Measurements from ENCODE around the gene MYO9A.

Gene MYO9A

DNA sequence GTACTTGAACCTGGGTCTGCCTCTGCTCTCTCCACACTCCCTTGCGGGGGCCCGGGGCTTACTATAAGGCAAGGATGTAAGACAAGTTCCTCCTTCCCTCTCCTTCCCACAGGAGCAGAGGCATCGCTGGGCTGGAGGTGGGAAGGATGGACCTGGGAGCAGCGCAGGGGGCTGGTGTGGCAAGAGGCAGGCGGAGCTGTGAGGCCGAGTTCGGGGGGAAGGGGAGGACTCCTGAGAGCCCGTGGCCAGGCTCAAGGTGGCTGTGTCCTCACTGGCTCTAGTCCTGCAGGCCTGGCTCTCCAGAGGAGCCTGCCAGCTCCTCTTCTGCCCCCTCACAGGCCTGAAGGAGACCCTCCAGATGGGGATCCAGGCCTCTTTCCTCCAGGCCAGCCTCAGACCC lies 308.6 kb downstream of the MYO9A start:
- DNase-seq (ENCODE audit: low spot score) = no peak

DNA sequence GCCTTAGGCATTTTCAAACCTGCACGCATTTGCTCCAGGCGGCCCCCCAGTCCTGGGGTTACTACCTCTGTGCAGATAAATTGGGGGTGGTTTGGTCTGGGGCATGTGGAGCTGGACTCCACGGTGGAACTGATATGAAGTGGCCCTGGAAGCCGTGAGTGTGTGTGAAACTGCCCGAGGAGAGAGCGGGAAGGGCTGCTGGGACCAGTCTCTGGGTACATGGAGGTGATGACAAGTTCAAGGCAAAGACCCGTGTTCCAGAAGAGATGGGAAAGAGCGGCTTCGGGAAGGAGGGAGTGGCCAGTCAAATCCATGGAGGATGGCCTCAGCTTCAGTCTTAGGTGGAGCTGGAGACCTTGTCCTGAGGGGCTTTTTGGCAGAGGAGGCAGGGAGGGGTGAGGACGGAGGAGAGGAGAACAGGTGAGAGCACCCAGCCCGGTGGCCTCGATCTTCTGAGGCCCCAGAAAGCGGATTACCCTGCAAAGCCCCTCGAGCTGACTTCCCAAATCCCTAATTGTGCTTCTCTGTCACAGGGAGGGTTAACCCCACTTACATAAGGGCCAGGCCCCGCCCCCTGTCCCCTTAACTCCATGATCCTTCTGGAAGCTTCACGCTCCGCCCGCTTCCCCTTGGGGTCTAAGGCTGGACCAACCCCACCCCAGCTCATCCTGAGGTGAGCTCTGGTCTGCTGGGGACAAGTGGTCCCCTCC lies 309.5 kb downstream of the MYO9A start:
- no peak for DNase-seq (ENCODE audit: low spot score)

DNA sequence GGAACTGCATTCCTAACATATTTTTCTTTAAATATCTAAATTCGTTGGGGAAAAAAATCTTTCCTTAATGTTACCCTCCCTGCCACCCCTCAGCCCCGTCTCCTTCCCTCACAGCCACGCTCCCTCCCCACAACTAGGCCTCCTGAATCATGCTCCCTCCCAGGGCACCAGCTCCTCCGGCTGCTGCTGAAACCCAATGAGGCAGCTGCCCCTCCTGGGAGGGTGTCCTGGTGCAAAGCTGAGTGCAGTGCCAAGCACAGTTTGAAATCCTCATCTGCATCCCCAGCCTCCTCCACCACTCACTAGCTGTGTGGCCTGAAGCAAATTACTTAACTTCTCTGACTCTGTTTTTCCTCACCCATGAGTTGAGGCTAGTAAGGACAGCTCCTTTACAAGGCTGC lies 310.3 kb downstream of the MYO9A start:
- DNase-seq (ENCODE audit: low spot score) = no peak

DNA sequence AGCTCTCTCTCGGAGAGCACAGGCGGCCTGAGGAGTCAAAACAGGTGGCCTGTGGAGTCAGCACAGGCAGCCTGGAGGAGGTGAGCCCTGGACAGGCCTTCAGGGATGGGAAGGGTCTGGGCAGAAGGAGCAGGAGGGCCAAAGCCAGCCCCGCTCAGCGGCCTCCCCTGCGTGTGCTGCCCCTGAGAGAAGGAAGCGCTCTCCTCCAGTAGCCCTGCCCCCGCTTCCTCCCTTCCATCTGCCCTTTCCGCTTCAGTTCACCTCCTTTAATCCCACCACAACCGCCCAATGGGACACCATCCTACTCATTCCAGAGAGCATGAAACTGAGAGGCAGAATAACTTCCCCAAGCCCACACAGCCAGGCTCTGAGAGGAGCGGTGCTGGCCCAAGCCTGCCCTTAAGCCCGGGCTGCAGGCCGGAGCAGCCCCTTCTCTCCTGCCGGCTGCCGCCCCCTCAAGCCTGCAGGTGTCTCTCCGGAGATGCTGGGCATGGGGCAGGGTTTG lies 310.8 kb downstream of the MYO9A start:
- DNase-seq (ENCODE audit: low spot score) = no peak

DNA sequence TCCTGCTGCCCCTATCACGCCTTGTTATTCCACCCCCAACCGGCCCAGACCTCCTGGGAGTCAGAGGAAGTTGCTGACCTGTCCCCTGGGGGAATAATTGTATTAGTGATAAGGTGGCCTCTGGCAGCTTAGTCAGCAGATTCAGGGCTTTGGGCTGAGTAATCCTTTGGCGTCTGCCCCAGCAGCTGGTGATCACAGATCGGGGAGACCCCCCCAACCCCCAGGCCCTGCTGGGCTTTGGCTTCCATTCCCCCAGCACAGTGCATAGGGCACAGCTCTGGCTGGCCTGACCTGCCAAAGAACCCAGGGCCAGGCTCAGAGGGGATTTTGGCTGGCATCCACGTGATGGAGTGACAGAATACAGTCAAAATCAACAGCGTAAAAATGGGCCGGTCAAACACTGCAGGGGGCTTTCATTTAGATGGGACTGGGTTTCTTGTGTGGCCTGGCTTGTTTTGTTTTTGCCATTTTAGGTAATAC lies 311.5 kb downstream of the MYO9A start:
- DNase-seq (ENCODE audit: low spot score) = no peak

DNA sequence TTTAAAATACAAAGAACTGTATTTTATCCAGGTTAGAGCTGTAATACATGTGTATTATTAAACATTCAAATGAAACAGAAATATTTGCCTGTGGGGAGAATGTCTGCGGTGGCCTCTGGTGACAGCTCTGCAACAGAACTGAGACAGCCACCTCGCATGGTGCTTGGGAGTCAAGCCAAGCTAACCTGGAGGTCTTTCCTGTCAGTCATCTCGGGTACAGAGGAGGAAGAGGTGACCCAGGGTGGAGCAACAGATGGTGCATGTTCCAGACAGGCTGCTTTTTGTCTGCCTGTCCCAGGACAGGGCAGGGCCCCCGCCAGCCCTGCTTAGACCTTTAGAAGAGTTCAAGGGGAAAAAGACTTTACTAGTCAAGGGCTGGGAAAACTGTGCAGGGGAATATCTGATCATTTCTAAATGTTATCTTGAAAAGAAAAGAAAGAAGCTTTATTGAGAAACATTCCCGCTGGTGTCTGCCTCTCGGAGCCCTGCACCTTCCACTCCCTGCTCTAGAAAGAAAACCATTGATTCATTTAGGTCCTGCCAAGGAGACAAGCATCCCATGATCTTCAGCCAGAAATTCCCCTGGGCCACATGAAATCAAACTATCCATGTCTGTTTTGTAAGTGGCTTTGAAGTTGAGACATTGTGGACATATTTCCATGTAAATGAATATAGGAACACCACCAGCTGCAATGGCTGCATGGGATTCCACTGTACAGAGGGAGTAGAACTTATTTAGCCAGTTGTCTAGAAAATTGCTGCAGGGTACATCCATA lies 313.1 kb downstream of the MYO9A start:
- DNase-seq (ENCODE audit: low spot score) = no peak

DNA sequence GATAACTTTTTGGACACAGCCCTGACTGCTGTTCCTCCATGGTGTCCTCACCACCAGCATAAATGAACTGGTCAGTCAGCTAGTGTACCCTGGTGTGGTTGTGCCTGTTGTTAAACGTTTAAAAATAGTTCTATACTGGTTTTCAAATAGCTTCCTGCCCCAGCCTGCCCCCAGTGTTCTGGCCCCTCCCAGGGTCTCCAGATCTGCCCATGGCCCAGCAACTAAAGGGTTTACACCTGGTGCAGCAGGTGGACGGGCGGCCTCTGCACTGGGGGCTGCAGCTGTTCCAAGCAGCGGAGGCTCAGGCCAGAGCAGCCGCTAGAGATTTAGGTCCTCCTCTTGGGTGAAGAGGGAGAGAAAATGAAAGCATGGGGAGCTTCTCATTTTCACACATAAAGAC lies 313.7 kb downstream of the MYO9A start:
- no peak for DNase-seq (ENCODE audit: low spot score)

DNA sequence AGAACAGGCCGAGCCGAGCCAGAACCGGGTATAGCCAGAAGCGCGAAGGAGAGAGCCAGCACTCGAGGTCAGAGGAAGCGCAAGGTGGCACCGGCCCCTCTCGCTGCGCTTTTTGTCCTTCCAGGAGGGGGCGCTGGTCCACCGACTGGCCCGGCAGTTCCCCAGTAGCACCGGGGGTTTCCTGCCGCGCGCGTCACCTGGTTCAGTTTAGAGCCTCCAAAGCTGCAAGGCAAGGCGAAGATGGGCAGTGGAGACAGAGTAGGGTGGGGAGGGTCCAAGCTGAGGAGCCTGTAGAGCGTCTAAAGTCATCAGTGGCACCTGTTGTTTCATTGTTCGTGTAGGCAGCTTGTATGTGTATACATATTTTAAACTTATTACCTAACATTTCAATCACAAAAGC lies 315.2 kb downstream of the MYO9A start:
- DNase-seq (ENCODE audit: low spot score) = no peak

DNA sequence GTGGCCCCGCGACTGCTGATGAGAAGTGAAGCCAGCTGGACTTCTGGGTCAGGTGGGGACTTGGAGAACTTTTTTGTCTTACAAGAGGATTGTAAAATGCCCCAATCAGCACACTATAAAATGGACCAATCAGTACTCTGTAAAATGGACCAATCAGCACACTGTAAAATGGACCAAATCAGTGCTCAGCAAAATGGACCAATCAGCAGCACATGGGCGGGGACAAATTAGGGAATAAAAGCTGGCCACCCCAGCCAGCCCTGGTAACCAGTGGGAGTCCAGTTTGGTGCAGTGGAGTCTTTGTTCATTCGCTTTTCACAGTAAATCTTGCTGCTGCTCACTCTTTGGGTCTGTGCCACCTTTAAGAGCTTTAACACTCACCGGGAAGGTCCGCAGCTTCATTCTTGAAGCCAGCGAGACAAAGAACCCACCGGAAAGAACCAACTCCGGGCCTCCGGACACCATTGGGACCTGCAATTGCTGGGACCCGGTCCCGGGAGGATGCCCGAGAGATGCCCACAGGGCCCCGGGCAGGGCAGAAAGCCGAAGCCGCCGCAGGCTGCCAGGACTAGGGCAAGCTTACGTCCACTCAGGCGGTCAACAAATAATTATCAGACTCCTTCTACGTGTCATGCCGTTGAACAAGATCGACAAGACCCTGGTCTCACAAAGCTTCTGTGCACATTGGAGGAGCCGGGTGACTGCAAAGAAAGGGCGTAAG lies 315.9 kb downstream of the MYO9A start:
- no peak for DNase-seq (ENCODE audit: low spot score)

DNA sequence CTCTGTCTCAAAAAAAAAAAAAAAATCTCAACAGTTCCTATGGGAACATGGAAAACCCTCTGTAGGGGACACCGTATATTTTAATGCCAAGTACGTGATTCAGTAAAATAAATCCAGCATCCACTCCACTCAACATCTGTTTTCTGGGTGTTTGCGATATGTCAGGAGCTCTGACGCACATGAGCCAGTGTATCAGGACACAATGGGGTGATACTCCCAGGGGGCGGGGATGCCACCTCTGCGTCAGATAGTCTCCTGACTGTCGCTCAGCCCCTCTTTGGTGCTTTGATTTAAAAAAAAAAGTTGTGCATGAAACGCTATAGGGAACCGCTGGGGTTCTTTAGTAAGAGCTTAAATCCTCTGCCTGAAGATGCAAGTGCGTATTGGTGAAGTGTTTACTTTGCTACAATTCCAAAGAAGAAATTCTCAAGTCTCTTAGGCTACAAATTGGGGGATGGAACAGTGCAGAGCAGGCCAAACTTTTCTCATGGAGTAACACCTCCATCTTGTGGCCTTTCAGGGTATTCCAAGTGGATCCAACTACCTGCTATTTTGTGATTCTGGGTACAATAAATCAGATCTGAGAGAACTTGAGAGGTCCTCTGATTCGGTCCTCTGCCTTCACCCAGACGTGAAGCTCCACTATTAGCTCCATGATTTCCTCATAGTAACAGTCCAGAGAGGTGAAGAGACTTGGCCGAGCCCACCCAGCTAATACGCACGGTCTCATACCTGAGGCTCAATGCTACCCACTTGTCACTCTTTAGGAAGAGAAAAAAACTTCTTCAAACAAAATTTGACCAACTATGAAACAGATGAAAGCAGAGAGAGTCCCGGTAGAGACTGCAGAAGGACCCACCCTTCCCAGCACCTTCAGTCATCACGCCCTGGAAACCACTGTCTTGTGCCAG lies 316.9 kb downstream of the MYO9A start:
- peak; percentile 75 for DNase-seq (ENCODE audit: low spot score)

DNA sequence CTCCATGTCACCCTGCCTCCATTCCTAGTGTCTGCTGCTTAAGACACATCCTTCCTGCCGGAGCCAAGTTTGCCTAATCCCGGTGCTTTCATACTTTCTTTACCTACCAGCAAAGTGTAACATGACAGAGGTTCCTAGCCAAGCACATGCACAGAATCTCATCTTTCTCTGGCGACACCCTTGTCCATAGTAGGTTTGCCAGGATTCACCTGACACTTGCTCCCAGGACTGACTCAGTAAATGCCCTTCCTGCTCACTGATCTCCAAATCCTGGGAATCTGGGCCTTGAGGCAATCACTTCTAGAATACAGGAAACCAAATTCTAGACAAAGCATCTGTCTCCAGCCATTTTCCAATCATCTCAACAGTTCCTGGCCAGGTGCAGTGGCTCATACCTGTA lies 317.8 kb downstream of the MYO9A start:
- DNase-seq (ENCODE audit: low spot score) = no peak

DNA sequence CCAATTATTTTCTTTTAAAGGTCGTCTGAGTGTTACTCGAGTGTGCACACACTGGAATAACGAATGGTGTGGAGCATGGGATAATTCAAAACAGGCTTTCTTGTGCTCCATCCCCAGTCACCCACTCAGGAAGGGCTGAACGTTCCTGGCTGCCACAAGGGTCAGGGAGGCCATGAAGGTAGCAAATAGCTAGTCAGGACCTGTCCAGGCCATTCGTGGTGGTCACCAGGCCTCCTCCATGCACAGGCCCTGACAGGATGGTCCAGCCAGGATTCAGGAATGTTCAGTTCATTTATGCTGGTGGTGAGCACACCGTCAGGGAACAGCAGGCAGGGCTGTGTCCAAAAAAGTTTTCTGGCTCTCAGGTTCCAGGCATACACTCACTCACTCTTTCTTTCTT lies 319.3 kb downstream of the MYO9A start:
- DNase-seq (ENCODE audit: low spot score) = no peak

DNA sequence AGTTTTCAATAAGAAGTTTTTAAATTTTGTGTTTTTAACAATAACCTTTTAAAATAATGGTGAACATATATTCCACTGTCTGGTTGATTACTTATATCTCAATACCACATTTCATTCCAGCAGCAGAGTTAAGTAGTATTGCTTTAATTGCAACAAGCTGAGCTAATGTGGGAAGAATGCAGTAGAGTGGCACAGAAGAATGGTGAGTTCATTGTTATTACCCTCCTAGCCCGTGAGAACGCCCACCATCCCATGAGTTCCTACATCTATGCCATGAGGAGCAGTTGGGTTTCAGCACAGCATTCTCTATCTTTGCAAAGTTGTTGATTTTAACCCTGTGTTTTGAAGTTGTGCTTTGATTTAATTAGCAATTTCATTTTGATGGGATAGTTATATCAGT lies 325.4 kb downstream of the MYO9A start:
- peak; percentile 56 for DNase-seq (ENCODE audit: low spot score)

DNA sequence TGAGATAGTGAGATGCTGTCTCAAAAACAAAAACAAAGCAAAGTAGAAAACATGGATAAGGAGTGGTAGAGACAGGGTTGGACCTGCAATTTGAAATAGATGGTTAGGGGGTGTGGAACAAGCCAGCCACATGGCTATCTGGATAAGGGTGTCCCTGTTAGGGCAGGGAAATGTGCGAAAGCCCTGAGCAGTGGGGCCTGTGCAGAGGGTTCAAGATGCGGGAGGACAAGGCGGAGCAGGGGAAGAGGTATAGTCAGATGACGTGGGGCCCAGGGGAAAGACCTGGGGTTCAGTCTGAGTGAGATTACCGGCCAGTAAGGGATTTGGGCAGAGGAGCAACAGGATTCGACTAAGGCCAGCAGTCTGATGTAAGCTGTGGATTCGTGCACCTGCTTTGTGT lies 326.0 kb downstream of the MYO9A start:
- no peak for DNase-seq (ENCODE audit: low spot score)

DNA sequence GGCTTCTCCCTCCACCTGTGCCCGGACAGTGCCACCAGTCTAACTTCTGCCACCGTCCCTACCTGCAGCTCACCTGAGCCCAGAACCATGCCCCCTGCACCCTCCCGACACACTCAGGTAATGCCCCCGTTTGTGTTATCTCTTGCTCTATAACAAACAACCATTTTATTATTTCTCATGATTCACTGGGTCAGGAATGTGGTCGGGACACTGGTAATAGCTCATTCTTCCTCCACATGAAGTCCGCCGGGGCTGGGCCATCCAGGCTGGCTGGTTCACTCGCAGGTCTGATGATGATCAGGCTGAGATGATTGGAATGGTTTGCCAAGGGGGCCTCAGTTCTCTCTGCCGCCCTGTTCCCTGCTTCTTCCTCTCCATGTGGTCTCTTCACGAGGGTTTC lies 327.9 kb downstream of the MYO9A start:
- no peak for DNase-seq (ENCODE audit: low spot score)

DNA sequence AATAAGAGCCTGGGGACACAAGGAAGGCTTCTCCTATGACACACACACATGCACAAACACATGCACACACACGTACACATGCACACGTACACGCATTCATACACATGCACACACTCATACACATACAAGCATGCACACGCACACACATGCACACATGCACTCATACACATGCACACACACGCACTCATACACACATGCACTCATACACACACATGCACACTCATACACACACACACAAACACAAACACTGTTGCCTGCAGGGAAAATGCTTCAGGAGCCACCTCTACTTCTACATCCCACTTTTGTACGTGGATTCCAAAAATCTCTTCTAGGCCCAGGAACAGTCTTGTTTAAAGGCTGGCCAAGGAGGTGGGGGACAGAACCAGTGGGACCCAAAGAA lies 328.3 kb downstream of the MYO9A start:
- DNase-seq (ENCODE audit: low spot score) = no peak

DNA sequence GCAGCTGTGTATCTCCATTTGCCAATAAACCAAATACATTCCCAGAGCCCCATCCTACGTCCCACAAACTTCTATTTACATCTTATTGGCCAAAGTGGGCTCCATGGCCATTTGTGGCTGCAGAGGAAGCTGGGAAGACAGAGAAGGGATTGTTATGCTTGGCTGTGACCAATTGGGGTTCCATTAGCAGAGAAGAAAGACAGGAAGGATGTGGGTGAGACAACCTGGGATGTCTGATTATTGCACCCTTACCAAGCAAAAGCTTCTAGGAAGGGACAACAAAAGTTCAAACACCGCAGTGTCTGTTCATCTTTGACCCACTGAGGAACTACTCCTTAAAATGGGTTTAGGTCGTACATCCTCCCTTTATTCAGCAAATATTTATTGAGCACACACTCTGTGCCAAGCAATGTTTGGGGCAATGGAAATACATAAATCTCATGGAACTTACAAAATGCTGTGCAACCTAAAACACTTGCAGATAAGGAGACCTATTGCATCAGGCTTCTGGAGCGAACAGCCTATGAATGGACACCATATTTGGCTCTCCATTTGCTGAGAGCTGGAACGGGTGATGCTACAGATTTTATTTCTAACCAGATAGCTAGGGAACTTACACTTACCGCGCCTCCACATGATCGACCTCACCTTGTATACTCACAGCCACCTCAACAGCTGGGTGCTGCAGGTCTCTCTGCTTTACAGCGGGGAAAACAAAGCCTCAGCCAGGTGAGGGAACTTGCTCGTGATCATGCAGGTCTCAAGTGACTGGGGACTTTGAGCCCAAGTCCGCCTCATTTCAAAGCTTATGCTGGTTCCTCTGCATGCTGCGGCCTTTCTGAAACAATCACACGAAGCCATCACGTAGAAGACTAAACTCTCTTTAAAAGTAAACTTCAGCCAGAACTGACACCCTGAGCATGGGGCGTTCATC lies 329.0 kb downstream of the MYO9A start:
- DNase-seq (ENCODE audit: low spot score) = no peak

DNA sequence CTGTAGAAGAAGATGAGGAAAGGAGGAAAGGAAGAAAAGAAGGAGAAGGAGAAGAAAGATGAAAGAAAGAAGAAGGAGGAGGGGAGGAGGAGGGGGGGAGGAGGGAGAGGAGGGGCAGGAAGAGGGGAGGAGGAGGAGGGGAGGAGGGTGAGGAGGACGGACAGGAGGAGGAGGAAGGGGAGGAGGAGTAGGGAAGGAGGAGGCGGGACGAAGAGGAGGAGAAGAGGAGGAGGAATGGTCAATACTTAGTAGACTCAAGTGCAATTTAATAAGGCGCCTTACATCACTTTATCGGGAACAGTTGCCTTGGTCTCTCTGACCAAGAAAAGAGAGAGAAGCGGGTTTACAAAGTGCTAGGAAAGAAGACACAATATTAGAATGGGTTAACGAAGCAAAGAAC lies 331.3 kb downstream of the MYO9A start:
- no peak for DNase-seq (ENCODE audit: low spot score)

DNA sequence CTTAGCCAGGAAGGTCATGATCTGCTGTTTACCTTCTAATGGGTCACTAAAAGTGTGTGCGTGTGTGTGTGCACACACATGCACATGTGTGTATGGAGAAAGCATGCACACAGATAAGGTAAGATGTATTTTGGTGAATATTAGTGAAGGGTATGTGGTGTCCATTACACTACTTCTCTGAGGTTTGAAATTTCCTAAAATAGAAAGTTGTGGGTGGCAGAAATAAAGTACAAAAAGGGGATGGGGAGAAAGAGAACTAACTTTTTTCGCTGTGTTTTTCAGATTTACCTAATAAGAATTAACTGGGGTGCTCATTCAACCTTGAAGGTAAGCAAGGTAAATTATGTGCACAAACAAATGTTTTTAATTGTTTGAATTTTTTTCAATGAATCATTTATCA lies 332.0 kb downstream of the MYO9A start:
- DNase-seq (ENCODE audit: low spot score) = no peak

DNA sequence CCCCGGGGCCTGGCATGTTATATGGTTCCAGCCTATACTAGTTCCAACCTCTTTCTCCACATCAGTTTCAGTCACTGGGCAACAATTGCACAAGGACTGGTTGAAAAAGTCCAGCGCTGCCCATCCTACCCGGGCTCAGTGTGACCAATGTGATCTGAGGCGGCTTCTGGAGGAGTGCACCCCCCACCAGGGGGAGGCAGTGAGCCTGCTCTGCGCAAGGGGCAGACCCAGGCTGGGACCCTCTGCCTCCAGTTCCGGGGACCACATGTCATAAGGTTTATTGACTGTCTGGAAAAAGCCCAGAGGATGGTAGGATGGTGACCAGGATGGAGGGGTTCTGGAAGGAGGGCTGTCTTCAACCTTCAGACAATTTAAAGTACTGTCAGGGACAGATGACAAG lies 333.2 kb downstream of the MYO9A start:
- DNase-seq (ENCODE audit: low spot score) = no peak

Measured in hepatic stellate cell (primary cell).